Prostate gland (tissue), 2 donors: Measurements from ENCODE around the gene SEMA5A. TPM values are rescaled to one million over a fixed set of nuclear protein-coding genes. Genes with fewer than 3 reads are reported as not detected.

Source experiments
- DNase-seq: peaks from one replicate; pipeline ENCODE4 v3.0.0-alpha.2; 2019; ENCODE audit warnings: low spot score
- H3K27ac ChIP-seq, 2 donors: fragments of 200-600 bp; sonication (generic); 2 replicates each; pipeline ENCODE4 v1.5.1; 2017 to 2019
- H3K27me3 ChIP-seq: fragments of 200-600 bp; sonication (generic); replicated peaks from 2 replicates; pipeline ENCODE4 v1.5.1; 2019; ENCODE audit not compliant: insufficient read depth
- H3K36me3 ChIP-seq, 2 donors: fragments of 200-600 bp; sonication (generic); 1 replicate in 1 of 2; 2 replicates in 1 of 2; pipeline versions ENCODE4 v1.5.1 to v1.8.1; 2017 to 2019
- H3K4me1 ChIP-seq: fragments of 200-600 bp; sonication (generic); replicated peaks from 2 replicates; pipeline ENCODE4 v1.5.1; 2019
- H3K4me3 ChIP-seq, 2 donors: fragments of 200-600 bp; sonication (generic); 2 replicates each; pipeline ENCODE4 v1.5.1; 2017 to 2019
- H3K9me3 ChIP-seq: fragments of 200-600 bp; sonication (generic); 2 replicates; pipeline ENCODE4 v1.5.1; 2017
- CTCF ChIP-seq, 4 experiments: fragments of 200-600 bp in 2 of 4; fragments of 450-650 bp in 2 of 4; sonication (generic) in 2 of 4; IDR thresholded peaks; 1 replicate in 3 of 4; 2 replicates in 1 of 4; pipeline ENCODE4 v1.5.1; 2016 to 2019; ENCODE audit warnings: antibody characterized with exemption in 4 of 4, mild to moderate bottlenecking in 2 of 4, moderate library complexity in 2 of 4
- POLR2A ChIP-seq: fragments of 450-650 bp; IDR thresholded peaks from one replicate; pipeline ENCODE4 v1.6.1; 2016; ENCODE audit warnings: antibody characterized with exemption, mild to moderate bottlenecking
- POLR2AphosphoS5 ChIP-seq: sonication (generic); formaldehyde crosslinking; IDR thresholded peaks from one replicate; pipeline ENCODE4 v1.6.1; 2017; ENCODE audit warnings: antibody characterized with exemption
- WGBS: methylation state at CpG from one replicate; pipeline ENCODE4 v1.1.5; 2018; 5-methylcytosine and 5-hydroxymethylcytosine counted together
- intact Hi-C: fragments of 100-400 bp; cut with DNase I; formaldehyde crosslinking; loops from one replicate; pipeline ENCODE4 v1.14.2; 2022
- total RNA-seq, 2 donors: library from RNA; depleted of rRNA; stranded (reverse); fragments of >200 nt; gene quantifications; one replicate each; pipeline ENCODE4 v1.1.0, GENCODE V29; 2016

SEMA5A gene
- total RNA-seq, 2 donors from 2014 or later, result 4.5 to 21.7 TPM

- Histone ChIP-seq H3K4me3 (no peak overlapping the region), H3K4me1 (no peaks in the 10 kb centered on the region), H3K9me3 (no peaks in the 10 kb centered on the region), H3K27me3 (no peaks in the 10 kb centered on the region), H3K36me3 (no peaks in the 10 kb centered on the region), H3K27ac (no peak overlapping the region)
- 90% methylated on average over 4 of the region's 4 CpGs for WGBS
- TF ChIP-seq POLR2AphosphoS5 (no peak), CTCF (IDR thresholded peaks at IDR 0.05) (no peak), POLR2A (no peak)
- DNase-seq, result no peak
- intact Hi-C loops, result no loop called here
Measured at GRCh38 chr5:9338796-9339195, 207.1 kb downstream of the SEMA5A start.

GRCh38 chr5:9337928-9338595 lies 207.8 kb downstream of the SEMA5A start:
- no peaks in the 10 kb centered on the region for H3K36me3 ChIP-seq
- 51% methylated on average over 4 of the region's 4 CpGs for WGBS
- H3K4me1 ChIP-seq, result no peaks in the 10 kb centered on the region
- no peak for TF ChIP-seq POLR2AphosphoS5
- no peak for TF ChIP-seq POLR2A
- no peak for TF ChIP-seq CTCF (IDR thresholded peaks at IDR 0.05)
- no peak overlapping the region for H3K4me3 ChIP-seq
- H3K9me3 ChIP-seq, result no peaks in the 10 kb centered on the region
- no peak overlapping the region for H3K27ac ChIP-seq
- intact Hi-C loops, result no loop called here
- DNase-seq, result no peak
- H3K27me3 ChIP-seq, result no peaks in the 10 kb centered on the region

GRCh38 chr5:9335754-9336495 lies 209.9 kb downstream of the SEMA5A start:
- no peak for DNase-seq
- WGBS, result 95% methylated on average over 2 of the region's 2 CpGs
- H3K4me3 ChIP-seq, result no peak overlapping the region

GRCh38 chr5:9335269-9335668 lies 210.6 kb downstream of the SEMA5A start:
- DNase-seq, result no peak
- H3K4me3 ChIP-seq, result no peak overlapping the region
- WGBS, result 94% methylated on average over 2 of the region's 2 CpGs
- TF ChIP-seq POLR2A (no peak), POLR2AphosphoS5 (no peak), CTCF (IDR thresholded peaks at IDR 0.05) (no peak)
- H3K4me1 ChIP-seq, result no peaks in the 10 kb centered on the region
- intact Hi-C loops, result no loop called here
- H3K36me3 ChIP-seq, result no peaks in the 10 kb centered on the region
- H3K9me3 ChIP-seq, result no peaks in the 10 kb centered on the region
- no peaks in the 10 kb centered on the region for H3K27me3 ChIP-seq
- H3K27ac ChIP-seq, result no peak overlapping the region

More at GRCh38 chr5:9335754-9336495, 209.9 kb downstream of the SEMA5A start:
- H3K9me3 ChIP-seq, result no peaks in the 10 kb centered on the region
- no peaks in the 10 kb centered on the region for H3K36me3 ChIP-seq
- H3K4me1 ChIP-seq, result no peaks in the 10 kb centered on the region
- no peaks in the 10 kb centered on the region for H3K27me3 ChIP-seq
- H3K27ac ChIP-seq, result no peak overlapping the region
- intact Hi-C loops, result no loop called here
- TF ChIP-seq POLR2A, result no peak

GRCh38 chr5:9332026-9332425 lies 213.8 kb downstream of the SEMA5A start:
- no peaks in the 10 kb centered on the region for H3K27me3 ChIP-seq
- 93% methylated on average over 4 of the region's 4 CpGs for WGBS
- no peaks in the 10 kb centered on the region for H3K4me1 ChIP-seq
- DNase-seq, result no peak
- no peak overlapping the region for H3K27ac ChIP-seq
- no peak for TF ChIP-seq CTCF (IDR thresholded peaks at IDR 0.05)
- no peak for TF ChIP-seq POLR2A
- TF ChIP-seq POLR2AphosphoS5, result no peak
- H3K36me3 ChIP-seq, result no peaks in the 10 kb centered on the region
- H3K9me3 ChIP-seq, result no peaks in the 10 kb centered on the region
- intact Hi-C loops, result no loop called here
- H3K4me3 ChIP-seq, result no peak overlapping the region
